ENCODE measurements around the gene ARID5B.

DNA sequence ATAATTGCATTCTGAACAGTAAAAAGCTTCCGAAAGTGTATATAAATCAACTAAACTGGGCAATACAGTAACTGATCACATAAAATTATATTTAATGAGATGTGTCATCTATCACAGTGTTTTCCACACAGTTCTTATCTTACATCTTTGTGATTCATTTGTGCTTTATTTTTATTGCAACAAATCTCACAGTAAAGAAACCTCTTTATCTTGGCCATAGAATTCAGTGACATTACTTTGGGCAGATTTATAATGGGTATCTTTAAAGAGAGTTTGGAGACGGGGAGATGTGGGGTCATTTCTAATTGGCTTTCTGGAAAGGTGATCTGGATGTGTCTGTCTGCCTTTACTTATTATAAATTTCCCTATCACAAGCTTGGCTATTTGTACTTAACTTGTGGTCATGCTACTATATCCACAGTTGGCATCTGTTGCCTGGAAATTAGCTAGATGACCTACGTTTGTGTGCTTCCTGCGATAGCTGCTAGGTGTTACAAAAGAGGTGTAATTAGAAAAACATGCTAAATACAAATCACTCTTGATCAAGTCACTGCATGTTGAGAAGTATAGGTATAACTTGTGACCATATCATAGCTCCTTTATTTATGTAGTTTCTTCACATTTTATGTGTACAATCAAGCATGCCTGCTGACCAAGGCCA, 123.8 kb downstream of the ARID5B start:
- TF ChIP-seq, protein P1, sequence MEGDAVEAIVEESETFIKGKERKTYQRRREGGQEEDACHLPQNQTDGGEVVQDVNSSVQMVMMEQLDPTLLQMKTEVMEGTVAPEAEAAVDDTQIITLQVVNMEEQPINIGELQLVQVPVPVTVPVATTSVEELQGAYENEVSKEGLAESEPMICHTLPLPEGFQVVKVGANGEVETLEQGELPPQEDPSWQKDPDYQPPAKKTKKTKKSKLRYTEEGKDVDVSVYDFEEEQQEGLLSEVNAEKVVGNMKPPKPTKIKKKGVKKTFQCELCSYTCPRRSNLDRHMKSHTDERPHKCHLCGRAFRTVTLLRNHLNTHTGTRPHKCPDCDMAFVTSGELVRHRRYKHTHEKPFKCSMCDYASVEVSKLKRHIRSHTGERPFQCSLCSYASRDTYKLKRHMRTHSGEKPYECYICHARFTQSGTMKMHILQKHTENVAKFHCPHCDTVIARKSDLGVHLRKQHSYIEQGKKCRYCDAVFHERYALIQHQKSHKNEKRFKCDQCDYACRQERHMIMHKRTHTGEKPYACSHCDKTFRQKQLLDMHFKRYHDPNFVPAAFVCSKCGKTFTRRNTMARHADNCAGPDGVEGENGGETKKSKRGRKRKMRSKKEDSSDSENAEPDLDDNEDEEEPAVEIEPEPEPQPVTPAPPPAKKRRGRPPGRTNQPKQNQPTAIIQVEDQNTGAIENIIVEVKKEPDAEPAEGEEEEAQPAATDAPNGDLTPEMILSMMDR (IDR thresholded peaks at IDR 0.05) = no peak
- no peak for TF ChIP-seq POLR2A (IDR thresholded peaks at IDR 0.05)

Data from prostate gland (tissue), 2 donors.